NCI-H187 treated with DMSO at 0.1 percent for 48 hours (cell line): ENCODE results near the gene DCC.

Source experiments
- DNase-seq: peaks from one replicate; lab custom pipeline; 2025; lab: John Stamatoyannopoulos, UW

DCC gene

GRCh38 chr18:53093636-53094035, 753.6 kb downstream of the DCC start:
- DNase-seq = no peak

- no peak for DNase-seq
These were observed 761.6 kb downstream of the DCC start for GRCh38 chr18:53101536-53102105.

GRCh38 chr18:53114441-53114840, 774.4 kb downstream of the DCC start:
- no peak for DNase-seq

GRCh38 chr18:53115876-53116585, 776.0 kb downstream of the DCC start:
- no peak for DNase-seq

- no peak for DNase-seq
These were observed 777.9 kb downstream of the DCC start for GRCh38 chr18:53117851-53118250.

GRCh38 chr18:53126210-53126609, 786.2 kb downstream of the DCC start:
- no peak for DNase-seq

- DNase-seq = no peak
These were observed 791.0 kb downstream of the DCC start for GRCh38 chr18:53131001-53131400.

GRCh38 chr18:53134711-53135110, 794.7 kb downstream of the DCC start:
- DNase-seq = no peak

GRCh38 chr18:53135654-53136053, 795.7 kb downstream of the DCC start:
- DNase-seq = no peak

GRCh38 chr18:53139746-53140500, 799.9 kb downstream of the DCC start:
- no peak for DNase-seq

- DNase-seq = no peak
These were observed 802.0 kb downstream of the DCC start for GRCh38 chr18:53142005-53142404.

- DNase-seq = no peak
These were observed 807.5 kb downstream of the DCC start for GRCh38 chr18:53147472-53147871.

GRCh38 chr18:53148123-53148522, 808.1 kb downstream of the DCC start:
- DNase-seq = no peak

- no peak for DNase-seq
These were observed 812.5 kb downstream of the DCC start for GRCh38 chr18:53152476-53152875.

- DNase-seq = no peak
These were observed 813.3 kb downstream of the DCC start for GRCh38 chr18:53153281-53153680.

GRCh38 chr18:53153800-53154199, 813.8 kb downstream of the DCC start:
- no peak for DNase-seq

GRCh38 chr18:53165770-53166169, 825.8 kb downstream of the DCC start:
- no peak for DNase-seq

- no peak for DNase-seq
These were observed 829.3 kb downstream of the DCC start for GRCh38 chr18:53169346-53169745.

GRCh38 chr18:53191634-53192033, 851.6 kb downstream of the DCC start:
- no peak for DNase-seq

GRCh38 chr18:53193870-53194269, 853.9 kb downstream of the DCC start:
- no peak for DNase-seq

GRCh38 chr18:53219853-53220252, 879.9 kb downstream of the DCC start:
- no peak for DNase-seq

GRCh38 chr18:53224128-53224778, 884.3 kb downstream of the DCC start:
- DNase-seq = no peak
